ENCODE results near the gene SAMHD1.

- TF ChIP-seq POLR2A (IDR thresholded peaks at IDR 0.05; ENCODE audit: low read depth, low read length) (no peak), TAF1 (IDR thresholded peaks at IDR 0.05; ENCODE audit: borderline replicate concordance, low read depth, low read length) (no peak), POLR2AphosphoS5 (IDR thresholded peaks at IDR 0.05; ENCODE audit: low read depth, low read length) (no peak)
Observed at GRCh38 chr20:36859282-36859555, 92.3 kb downstream of the SAMHD1 start.

All from GM12892 (cell line).